ENCODE measurements around the gene STK11. TPM values are rescaled to one million over a fixed set of nuclear protein-coding genes. Genes with fewer than 3 reads are reported as not detected.

Gene STK11
- 10 to 100 TPM; 35.4 to 60.0 TPM for total RNA-seq
- polyA plus RNA-seq (ENCODE audit: insufficient read length in 2 of 2) = 10 to 100 TPM; 57.5 to 66.6 TPM
- long read RNA-seq, donor 1, transcript STK11-201 (10 exons, 2,611 nt) = major isoform, 11 of 22 reads
- long read RNA-seq, donor 1, partial matches to known transcripts = 11 of 22 reads
- long read RNA-seq, donor 1, other reads (novel, unspliced or antisense) = 0 of 22 reads
- long read RNA-seq, donor 2, partial matches to known transcripts = 0 of 4 reads
- long read RNA-seq, donor 2, other reads (novel, unspliced or antisense) = 0 of 4 reads
- long read RNA-seq, donor 3, partial matches to known transcripts = 0 of 4 reads
- long read RNA-seq, donor 3, other reads (novel, unspliced or antisense) = 0 of 4 reads
- long read RNA-seq, donor 4, transcript STK11-201 (10 exons, 2,611 nt) = major isoform, 6 of 11 reads
- long read RNA-seq, donor 4, partial matches to known transcripts = 5 of 11 reads
- long read RNA-seq, donor 4, other reads (novel, unspliced or antisense) = 0 of 11 reads

- 2% methylated on average over 114 of the region's 114 CpGs for WGBS (ENCODE audit: insufficient coverage)
- H3K4me3 ChIP-seq (ENCODE audit: low read depth, low read length) = peak within 1 kb of the TSS; percentile 76
- peaks cover 28% of the 10 kb centered on the region for H3K36me3 ChIP-seq (ENCODE audit: control insufficient read depth, insufficient read depth, low read length)
- H3K9me3 ChIP-seq (ENCODE audit: control insufficient read depth, insufficient read depth, low read length) = no peaks in the 10 kb centered on the region
- DNase-seq (ENCODE audit: low read depth in 4 of 6, low spot score in 6 of 6) = peak; percentile 86 to 99 (median 96)
- H3K4me1 ChIP-seq (ENCODE audit: control insufficient read depth, insufficient read depth, low read length) = peaks cover 47% of the 10 kb centered on the region
- H3K27me3 ChIP-seq (ENCODE audit: control insufficient read depth, insufficient read depth, low read length) = no peaks in the 10 kb centered on the region
- peak within 1 kb of the TSS; percentile 54 for H3K27ac ChIP-seq (ENCODE audit: low read depth, low read length)
Observed at GRCh38 chr19:1205114-1206099, at the start of gene STK11. Gene STK11 (plus strand): TSS chr19:1205778. CDS start chr19:1206914, 1,136 bp downstream.

GRCh38 chr19:1156305-1156801, 49.2 kb upstream of the STK11 start:
- Histone ChIP-seq H3K9me3 (ENCODE audit: control insufficient read depth, insufficient read depth, low read length) (no peaks in the 10 kb centered on the region), H3K4me1 (ENCODE audit: control insufficient read depth, insufficient read depth, low read length) (peaks cover 30% of the 10 kb centered on the region), H3K36me3 (ENCODE audit: control insufficient read depth, insufficient read depth, low read length) (peaks cover 78% of the 10 kb centered on the region), H3K27ac (ENCODE audit: low read depth, low read length) (no peak overlapping the region), H3K27me3 (ENCODE audit: control insufficient read depth, insufficient read depth, low read length) (no peaks in the 10 kb centered on the region), H3K4me3 (ENCODE audit: low read depth, low read length) (no peak overlapping the region)
- 87% methylated on average over 22 of the region's 24 CpGs for WGBS (ENCODE audit: insufficient coverage)
- DNase-seq (ENCODE audit: low read depth in 4 of 6, low spot score in 6 of 6) = no peak

GRCh38 chr19:1156830-1157615, 48.6 kb upstream of the STK11 start:
- no peak overlapping the region for H3K4me3 ChIP-seq (ENCODE audit: low read depth, low read length)
- no peak for DNase-seq (ENCODE audit: low read depth in 4 of 6, low spot score in 6 of 6)
- 91% methylated on average over 45 of the region's 46 CpGs for WGBS (ENCODE audit: insufficient coverage)
- no peak overlapping the region for H3K27ac ChIP-seq (ENCODE audit: low read depth, low read length)
- no peaks in the 10 kb centered on the region for H3K9me3 ChIP-seq (ENCODE audit: control insufficient read depth, insufficient read depth, low read length)
- peaks cover 27% of the 10 kb centered on the region for H3K4me1 ChIP-seq (ENCODE audit: control insufficient read depth, insufficient read depth, low read length)
- H3K36me3 ChIP-seq (ENCODE audit: control insufficient read depth, insufficient read depth, low read length) = peaks cover 71% of the 10 kb centered on the region
- H3K27me3 ChIP-seq (ENCODE audit: control insufficient read depth, insufficient read depth, low read length) = no peaks in the 10 kb centered on the region

GRCh38 chr19:1157931-1158884, 47.4 kb upstream of the STK11 start:
- no peaks in the 10 kb centered on the region for H3K27me3 ChIP-seq (ENCODE audit: control insufficient read depth, insufficient read depth, low read length)
- H3K9me3 ChIP-seq (ENCODE audit: control insufficient read depth, insufficient read depth, low read length) = no peaks in the 10 kb centered on the region
- peaks cover 22% of the 10 kb centered on the region for H3K4me1 ChIP-seq (ENCODE audit: control insufficient read depth, insufficient read depth, low read length)
- 91% methylated on average over 69 of the region's 69 CpGs for whole genome bisulfite sequencing (ENCODE audit: insufficient coverage)
- no peak for DNase-seq (ENCODE audit: low read depth in 4 of 6, low spot score in 6 of 6)
- H3K4me3 ChIP-seq (ENCODE audit: low read depth, low read length) = no peak overlapping the region
- H3K27ac ChIP-seq (ENCODE audit: low read depth, low read length) = no peak overlapping the region
- H3K36me3 ChIP-seq (ENCODE audit: control insufficient read depth, insufficient read depth, low read length) = peaks cover 70% of the 10 kb centered on the region

- WGBS (ENCODE audit: insufficient coverage) = 96% methylated on average over 29 of the region's 32 CpGs
- DNase-seq (ENCODE audit: low read depth in 4 of 6, low spot score in 6 of 6) = no peak
- Histone ChIP-seq H3K4me3 (ENCODE audit: low read depth, low read length) (no peak overlapping the region), H3K9me3 (ENCODE audit: control insufficient read depth, insufficient read depth, low read length) (no peaks in the 10 kb centered on the region), H3K4me1 (ENCODE audit: control insufficient read depth, insufficient read depth, low read length) (peaks cover 25% of the 10 kb centered on the region), H3K27ac (ENCODE audit: low read depth, low read length) (no peak overlapping the region), H3K36me3 (ENCODE audit: control insufficient read depth, insufficient read depth, low read length) (peaks cover 73% of the 10 kb centered on the region), H3K27me3 (ENCODE audit: control insufficient read depth, insufficient read depth, low read length) (no peaks in the 10 kb centered on the region)
Observed at GRCh38 chr19:1158885-1159448, 46.6 kb upstream of the STK11 start.

- no peak for DNase-seq (ENCODE audit: low read depth in 4 of 6, low spot score in 6 of 6)
- Histone ChIP-seq H3K36me3 (ENCODE audit: control insufficient read depth, insufficient read depth, low read length) (peaks cover 72% of the 10 kb centered on the region), H3K4me1 (ENCODE audit: control insufficient read depth, insufficient read depth, low read length) (peaks cover 18% of the 10 kb centered on the region), H3K27ac (ENCODE audit: low read depth, low read length) (no peak overlapping the region), H3K9me3 (ENCODE audit: control insufficient read depth, insufficient read depth, low read length) (no peaks in the 10 kb centered on the region), H3K4me3 (ENCODE audit: low read depth, low read length) (no peak overlapping the region), H3K27me3 (ENCODE audit: control insufficient read depth, insufficient read depth, low read length) (no peaks in the 10 kb centered on the region)
- WGBS (ENCODE audit: insufficient coverage) = 93% methylated on average over 25 of the region's 31 CpGs
Observed at GRCh38 chr19:1159864-1160595, 45.5 kb upstream of the STK11 start.

GRCh38 chr19:1161716-1162115, 43.9 kb upstream of the STK11 start:
- DNase-seq (ENCODE audit: low read depth in 4 of 6, low spot score in 6 of 6) = no peak
- Histone ChIP-seq H3K36me3 (ENCODE audit: control insufficient read depth, insufficient read depth, low read length) (peaks cover 68% of the 10 kb centered on the region), H3K9me3 (ENCODE audit: control insufficient read depth, insufficient read depth, low read length) (no peaks in the 10 kb centered on the region), H3K4me1 (ENCODE audit: control insufficient read depth, insufficient read depth, low read length) (peaks cover 4% of the 10 kb centered on the region), H3K27ac (ENCODE audit: low read depth, low read length) (no peak overlapping the region), H3K27me3 (ENCODE audit: control insufficient read depth, insufficient read depth, low read length) (no peaks in the 10 kb centered on the region), H3K4me3 (ENCODE audit: low read depth, low read length) (no peak overlapping the region)
- 72% methylated on average over 9 of the region's 18 CpGs for WGBS (ENCODE audit: insufficient coverage)

Measured in spinal cord (tissue), 10 donors.